HG02763 (cell line): ENCODE measurements around the gene LHX4.

Experiments
- ATAC-seq: cut with Tn5 transposase; IDR thresholded peaks from one replicate; pipeline ENCODE4 v1.9.1; 2021; ENCODE audit warnings: mild to moderate bottlenecking, moderate library complexity; ENCODE audit not compliant: unreplicated experiment

LHX4 gene

DNA sequence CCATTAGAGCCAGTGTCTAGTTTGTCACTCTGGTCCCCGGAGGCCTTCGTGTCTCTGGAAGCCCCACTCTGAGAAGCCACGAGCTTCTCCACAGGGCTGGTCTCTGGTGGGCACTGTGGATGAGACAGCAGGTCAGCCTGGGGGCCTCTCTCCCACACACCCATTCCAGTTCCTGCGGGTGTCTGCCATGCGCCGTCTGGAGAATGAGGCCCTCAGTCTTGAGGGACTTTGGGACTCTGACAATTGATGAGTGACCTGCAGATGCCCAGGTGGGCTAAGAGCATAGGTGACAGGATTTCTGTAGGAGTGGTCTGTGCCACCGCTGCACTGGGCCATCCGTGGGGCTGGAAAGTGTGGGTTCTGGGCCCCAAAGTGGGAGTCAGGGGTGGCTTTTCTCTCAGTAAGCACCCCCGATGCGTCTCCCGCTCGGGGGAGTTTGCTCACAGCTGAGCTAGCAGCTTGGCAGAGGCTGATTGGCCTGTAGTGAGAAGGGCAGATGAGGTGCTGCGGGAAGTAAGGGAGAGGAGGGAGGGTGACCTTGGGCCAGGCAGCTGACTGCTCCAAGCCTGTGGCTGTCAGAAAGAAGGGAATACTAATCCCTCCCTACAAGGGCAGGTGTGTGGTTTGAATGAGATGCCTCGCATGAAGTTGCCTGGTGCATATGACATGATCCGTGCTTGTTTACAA lies 26.4 kb downstream of the LHX4 start:
- ATAC-seq, result no peak

DNA sequence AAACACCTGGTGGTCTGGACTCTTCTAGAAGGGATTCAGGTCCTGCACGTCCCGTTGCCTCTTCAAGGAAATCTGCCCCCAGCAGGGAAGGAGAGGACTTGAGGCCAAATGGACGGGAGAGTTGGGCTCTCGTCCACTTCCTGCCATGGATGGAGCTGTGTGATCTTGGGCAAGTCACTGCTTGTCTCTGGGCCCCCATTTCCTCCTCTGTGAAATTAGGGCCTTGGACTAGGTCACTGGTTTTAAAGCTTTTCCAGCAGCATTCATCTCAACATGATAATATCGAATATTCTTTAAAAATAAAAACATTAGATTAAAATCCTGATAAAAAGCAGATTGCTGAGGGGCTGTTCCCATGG lies 26.9 kb downstream of the LHX4 start:
- ATAC-seq, result no peak

DNA sequence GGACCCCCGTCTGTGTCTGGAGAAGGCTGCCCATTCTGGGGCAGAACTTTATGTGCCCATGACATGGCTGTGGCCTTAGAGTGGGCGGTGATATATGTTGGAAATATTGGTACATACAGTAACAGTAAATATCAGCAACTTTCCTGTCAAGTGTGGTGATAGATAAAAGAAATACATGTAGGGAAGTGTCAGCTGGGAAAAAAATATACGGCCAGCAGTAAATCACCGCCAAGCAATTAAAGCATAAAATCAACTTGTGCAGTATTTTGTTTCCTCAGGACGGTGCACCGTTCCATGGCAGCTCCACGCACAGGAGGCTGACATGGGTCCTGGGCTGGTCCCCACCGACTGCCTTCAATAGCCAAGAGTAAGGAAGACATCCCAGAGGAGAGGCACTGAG lies 27.4 kb downstream of the LHX4 start:
- ATAC-seq, result no peak

DNA sequence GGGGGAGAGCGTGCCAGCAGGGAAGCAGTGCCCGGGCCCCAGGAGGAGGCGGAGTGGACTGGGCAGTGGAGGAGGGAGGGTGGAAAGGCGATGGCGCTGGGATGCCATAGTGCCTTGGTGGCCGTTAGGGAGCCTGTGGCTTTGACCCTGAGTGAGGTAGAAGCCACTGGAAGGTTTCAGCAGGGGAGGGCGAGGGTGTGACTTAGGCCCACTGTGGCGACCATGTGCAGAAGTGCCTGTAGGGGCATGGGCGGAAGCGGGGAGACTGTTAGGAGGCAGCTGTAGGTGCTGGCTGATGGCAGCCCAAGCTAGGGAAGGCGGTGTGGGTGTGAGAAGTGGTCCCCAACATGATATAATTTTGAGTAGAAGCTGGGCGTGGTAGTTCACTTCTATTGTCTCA lies 28.2 kb downstream of the LHX4 start:
- ATAC-seq, result no peak

DNA sequence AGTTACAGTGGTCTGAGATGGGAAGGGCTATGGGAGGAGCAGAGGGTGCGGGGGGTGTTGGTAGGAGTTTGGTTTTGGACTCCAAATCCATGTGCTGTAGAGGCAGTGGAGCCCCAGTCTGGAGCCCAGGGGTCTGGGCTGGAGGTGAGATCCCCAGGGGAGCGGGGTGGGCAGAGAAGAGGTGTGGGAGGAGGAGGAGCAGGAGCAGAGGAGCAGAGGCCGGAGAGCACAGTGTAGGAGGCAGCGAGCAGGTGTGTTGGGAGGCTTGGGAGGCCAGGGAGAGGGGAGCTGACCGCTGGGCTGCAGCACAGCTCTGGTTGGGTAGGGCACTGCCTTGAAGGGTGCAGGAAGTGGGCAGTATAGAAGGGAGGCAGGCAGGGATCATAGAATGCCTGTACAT lies 28.9 kb downstream of the LHX4 start:
- ATAC-seq, result no peak

DNA sequence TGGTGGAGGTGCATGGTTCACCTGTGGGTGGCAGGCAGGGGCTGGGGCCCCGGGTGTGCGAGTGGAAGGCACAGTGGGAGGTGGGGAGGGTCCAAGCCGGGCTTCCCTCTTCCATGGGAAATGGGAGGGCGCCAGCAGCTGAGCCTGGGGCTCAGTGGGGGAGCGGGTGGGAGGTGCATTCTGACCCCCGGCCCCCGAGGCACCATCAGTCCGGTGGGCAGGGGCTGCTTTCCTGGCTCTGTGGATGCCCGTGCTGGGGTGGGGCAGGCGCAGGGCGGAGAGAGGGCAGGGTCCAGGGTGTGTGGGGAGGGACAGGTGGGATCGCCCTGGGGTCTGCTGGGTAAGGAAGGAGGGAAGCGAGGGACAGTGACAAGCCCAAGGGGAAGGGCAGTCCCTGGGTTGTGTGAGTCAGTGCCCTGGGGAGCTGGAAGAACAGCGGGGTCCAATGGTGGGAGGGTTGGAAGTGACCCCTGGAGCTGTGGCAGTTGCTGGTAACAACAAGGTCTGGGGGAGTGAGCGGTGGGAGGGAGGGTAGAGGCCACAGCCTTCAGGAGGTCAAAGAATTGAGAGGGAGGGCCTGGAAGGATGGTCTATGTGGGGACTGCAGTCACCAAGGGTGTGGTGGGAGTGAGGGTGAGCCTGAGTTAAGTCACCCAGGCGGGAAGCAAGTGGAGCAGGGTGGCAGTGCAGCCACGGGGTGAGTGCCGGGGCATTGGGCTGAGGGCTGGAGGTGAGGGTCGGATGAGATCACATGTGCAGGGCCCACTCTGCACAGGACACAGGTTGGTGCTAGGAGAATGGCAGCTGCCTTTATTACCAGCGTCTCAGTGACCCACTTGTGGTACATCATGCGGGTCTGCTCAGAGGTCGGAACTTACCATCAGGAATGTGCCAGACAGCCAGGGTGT lies 29.6 kb downstream of the LHX4 start:
- ATAC-seq, result no peak

DNA sequence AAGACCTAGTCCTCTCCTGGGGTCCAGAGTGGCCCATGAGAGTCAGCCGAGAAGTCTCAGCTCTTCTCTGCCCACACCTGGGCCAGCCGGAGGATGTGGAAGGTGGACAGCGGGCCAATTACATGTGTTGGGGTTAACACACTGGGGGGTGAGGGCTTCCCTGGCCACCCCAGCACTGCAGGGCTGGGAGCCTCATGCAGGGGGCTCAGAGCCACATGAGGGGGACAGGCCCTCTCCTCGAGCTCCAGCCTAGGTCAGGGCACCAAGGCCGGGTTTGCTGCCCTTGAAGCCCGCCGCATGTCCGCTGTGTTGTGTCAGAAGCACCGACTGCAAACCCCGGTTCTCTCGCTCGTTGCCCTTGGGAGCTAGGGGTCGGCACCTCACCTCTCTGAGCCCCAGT lies 30.5 kb downstream of the LHX4 start:
- ATAC-seq, result no peak

DNA sequence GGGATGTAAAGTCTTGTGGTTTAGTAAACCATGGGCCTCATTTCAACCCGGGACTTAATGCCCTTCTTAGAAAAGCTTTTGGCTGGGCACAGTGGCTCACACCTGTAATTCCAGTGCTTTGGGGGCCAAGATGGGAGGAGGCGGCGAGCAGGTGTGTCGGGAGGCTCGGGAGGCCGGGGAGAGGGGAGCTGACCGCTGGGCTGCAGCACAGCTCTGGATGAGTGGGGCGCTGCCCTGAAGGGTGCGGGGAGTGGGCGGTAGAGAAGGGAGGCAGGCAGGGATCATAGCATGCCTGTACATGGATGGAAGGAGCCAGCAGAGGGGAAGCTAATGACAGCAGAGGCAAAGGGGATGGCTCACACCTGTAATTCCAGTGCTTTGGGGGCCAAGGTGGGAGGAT lies 31.0 kb downstream of the LHX4 start:
- no peak for ATAC-seq

DNA sequence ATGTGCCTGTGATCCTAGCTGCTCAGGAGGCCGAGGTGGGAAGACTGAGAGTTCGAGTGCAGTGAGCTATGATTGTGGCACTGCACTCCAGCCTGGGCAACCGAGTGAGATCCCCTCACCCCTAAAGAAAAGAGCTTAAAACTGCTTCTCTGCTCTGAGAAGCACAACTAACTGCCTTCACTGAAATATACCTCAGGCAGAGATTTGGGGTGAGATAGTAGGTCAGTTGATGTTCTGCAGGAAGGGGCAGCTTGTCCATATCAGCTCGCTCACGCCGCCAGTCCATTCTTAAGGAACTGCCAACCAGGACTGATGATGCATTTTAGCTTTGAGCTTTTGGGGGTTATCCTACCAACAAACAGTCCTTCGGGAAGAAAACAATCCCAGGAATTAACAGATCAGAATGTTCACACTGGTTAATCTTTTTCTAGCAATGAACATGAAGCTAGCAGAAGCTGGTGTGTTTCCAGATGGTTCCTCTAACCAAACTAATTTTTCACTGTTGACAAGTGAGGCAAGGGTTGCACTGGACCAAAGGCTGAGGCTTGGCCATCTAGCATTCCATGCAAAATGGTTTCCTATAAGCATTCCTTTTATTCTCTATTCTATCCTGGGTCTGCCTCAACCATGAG lies 31.6 kb downstream of the LHX4 start:
- no peak for ATAC-seq

DNA sequence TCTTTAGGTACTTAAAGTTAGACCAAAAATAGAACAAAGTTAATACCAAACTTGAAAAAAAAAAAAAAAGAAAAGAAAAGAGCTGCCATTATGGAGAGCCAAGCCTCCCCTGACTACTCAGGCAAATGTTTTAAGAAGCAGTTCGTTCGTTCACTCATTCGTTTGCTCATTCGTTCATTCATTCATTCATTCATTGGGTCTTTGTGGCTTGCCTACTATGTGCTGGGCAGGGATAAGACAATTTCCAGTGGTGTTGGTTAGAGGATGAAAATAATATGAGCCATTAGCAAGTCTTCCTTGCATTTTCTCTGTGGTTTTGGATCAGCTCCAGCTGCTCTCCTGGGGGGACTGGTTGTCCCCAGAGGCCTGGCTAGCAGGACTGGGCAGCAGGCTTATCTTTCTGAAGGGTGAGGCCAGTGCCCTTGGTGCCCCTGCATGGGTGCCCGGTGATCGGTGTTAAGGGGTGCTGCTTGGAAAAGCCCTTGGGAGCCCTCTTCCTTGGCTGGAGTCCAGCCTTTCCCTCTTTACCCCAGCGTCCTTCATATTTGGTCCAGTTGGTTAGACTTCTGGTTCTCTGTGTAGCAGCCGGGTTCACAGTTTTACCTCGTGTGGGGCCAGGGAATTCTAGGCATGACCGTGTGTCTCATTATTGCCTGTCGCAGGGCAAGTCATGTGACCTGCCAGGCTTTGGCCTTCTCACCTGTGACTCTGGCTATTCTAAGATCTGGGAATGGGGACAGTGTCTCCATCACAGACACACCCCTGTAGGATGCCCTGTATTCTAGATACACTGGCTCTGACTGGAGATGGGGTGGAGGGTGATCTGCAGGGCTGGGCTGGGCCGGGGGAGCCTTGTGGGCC lies 32.8 kb downstream of the LHX4 start:
- no peak for ATAC-seq

DNA sequence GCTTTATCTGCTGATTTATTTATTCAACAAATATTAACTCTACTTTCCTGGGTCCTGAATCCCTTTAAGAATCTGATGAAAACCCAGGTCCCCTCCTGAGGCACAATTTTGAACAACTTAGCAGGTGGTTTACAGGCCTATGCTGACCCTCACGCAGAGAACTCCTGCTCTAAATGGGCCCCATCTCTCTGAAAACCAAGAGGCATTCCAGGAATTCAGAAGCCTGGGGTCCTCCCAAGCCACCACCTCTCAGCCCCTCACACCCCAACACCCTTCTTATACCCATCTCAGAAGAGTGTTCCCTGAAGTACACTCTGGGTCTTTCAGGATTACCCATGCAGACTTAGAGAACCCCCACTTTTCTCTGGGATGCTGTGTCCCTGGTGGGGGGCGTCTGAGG lies 34.5 kb downstream of the LHX4 start:
- no peak for ATAC-seq

DNA sequence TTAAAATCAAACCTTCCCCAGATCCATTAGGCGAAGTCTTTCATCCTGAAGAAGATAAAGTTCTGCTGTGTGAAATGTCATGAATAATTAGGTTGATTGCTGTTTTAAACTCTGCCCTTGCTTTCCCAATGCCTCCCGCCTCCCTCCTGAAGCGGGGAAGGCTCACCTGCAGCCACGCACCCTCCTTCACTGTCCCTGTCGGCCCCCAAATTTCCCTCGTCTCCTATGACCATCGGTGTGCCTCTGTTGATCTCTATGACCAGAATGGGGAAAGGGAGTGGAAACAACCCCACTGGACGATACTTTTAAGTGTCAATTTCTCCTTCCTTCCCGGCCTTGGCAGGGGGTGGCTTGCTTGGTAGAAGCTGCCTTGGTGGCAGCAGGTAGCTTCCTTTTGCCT lies 35.1 kb downstream of the LHX4 start:
- no peak for ATAC-seq

DNA sequence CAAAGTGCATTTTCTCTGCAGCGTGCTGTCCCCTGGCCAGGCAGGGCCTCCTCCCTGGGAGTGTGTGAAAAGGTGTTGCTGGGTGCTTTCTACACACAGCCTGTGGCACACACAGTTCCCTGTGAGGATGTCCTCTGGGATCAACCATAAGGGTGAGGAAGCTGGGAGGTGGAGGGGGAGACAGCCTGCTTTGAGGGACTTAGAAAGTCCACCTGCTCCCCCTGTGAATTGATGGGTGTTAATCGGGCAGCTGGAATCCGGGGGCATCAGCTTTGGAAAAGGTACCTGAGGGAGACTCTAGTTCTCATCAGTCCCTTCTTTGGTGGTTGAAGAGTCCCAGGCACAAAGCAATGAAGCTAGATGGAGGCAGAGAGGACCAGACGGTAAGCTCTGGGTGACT lies 35.8 kb downstream of the LHX4 start:
- no peak for ATAC-seq

DNA sequence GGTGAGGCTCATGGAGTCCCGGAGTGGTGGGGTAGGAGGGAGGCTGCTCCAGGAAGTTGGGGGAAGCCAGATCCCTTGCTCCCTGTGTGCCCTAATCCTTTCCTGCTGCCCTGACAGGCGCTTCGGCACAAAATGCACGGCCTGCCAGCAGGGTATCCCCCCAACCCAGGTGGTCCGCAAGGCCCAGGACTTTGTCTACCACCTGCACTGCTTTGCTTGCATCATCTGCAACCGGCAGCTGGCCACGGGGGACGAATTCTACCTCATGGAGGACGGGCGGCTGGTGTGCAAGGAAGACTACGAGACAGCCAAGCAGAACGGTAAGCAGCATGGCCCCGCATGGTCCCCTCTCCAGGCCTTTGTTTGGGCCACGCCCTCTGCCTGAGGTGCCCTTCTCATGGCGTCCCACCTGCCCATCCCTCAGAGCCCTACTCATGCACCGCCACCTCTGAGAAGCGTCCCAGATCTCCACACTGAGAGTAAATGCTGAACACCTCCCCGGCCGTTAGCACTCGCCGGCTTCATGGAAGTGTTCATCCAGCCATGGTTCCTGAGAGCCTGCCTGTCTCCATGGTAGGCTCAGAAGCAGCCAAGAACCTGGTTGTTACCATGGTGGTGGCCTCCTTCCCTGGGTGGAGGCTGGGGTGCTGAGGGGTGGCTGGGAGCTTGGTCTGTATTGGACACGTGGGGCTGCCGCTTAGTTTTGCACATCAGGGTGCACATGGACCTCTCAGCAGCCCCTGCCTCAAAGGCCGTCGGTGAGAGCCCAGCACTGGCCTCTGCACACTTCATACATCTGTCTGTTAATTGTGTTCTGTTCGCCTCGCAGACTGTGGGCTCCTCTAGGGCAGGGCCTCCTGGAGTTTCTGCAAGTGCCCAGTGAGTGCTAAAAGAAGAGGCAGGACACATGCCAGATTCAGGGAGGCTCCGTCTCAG lies 36.5 kb downstream of the LHX4 start:
- ATAC-seq, result no peak

DNA sequence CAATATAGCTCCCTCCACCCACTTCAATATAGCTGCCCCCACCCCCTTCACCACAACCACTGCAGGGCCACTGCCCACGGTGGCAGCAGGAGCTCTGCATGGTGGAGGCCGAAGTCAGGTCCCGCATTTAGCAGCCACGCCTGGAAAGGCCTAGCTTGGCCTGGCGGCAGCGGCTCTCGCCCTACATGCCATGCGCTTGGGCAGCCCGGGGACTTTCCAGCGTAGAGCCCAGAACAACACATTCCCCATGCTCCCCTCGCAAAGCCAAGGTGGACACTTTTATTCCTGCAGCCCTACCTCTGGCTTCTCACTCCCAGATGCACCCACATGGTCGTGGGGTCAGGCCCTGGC lies 37.1 kb downstream of the LHX4 start:
- ATAC-seq, result no peak

DNA sequence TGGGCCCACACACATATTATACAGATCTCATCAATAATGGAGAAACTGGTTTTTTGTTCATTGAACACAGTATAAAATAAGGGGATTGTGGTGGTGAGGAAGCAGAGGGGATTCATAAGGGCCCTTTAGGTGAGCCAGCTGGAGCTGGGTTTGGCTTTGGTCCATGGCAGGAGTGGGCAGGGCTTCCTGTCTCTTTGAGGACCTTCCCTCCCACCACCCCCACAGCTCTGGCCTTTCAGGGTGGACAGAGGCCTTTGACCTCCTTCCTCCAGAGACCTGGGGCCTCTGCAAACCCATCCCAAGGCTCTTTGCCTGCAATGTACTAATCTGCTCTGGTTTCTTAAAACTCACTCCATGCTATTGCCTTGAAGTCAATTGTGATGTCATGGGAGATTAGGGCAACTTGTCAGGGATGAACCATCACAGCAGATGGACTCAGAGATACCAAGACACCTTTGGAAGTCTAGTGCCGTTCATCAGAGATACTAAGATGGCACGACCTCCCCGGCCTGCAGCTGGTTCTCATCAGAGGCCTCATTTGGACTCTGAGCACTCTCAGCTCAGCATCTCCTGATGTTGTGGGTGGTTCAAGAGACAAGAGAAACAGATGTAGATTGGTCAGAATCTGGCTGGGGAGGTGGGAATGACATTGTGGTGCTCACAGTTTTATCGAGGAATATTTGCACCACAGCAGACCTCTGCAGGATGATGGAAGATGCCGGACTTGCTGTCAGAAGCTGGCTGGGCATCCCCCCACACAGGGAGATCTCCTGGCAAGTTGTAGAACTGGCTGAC lies 37.9 kb downstream of the LHX4 start:
- no peak for ATAC-seq

DNA sequence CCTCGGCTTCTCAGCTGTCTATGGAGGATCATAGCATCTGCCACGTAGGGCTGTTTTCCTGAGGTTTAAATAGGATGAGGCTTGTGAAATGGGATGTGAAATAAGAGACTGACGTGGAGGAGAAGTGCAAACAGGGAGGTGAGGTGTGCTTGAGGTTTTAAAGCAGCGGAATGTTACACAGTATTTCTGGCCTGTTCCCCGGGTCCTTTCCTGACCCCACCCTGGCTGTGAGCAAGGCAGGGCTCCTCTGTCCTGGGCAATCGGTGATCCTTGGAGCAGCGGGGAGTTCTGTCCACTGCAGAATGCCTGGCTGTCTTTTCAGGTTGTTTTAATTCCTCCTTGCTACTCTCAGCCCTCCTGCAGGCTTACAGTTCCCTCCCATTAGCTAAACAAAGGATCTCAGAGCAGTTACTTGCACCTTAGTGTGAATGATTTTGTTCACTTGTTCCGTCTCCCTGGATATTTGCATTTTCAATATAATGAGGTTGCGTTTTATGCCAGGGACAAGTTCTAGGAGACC lies 38.6 kb downstream of the LHX4 start:
- ATAC-seq, result no peak

DNA sequence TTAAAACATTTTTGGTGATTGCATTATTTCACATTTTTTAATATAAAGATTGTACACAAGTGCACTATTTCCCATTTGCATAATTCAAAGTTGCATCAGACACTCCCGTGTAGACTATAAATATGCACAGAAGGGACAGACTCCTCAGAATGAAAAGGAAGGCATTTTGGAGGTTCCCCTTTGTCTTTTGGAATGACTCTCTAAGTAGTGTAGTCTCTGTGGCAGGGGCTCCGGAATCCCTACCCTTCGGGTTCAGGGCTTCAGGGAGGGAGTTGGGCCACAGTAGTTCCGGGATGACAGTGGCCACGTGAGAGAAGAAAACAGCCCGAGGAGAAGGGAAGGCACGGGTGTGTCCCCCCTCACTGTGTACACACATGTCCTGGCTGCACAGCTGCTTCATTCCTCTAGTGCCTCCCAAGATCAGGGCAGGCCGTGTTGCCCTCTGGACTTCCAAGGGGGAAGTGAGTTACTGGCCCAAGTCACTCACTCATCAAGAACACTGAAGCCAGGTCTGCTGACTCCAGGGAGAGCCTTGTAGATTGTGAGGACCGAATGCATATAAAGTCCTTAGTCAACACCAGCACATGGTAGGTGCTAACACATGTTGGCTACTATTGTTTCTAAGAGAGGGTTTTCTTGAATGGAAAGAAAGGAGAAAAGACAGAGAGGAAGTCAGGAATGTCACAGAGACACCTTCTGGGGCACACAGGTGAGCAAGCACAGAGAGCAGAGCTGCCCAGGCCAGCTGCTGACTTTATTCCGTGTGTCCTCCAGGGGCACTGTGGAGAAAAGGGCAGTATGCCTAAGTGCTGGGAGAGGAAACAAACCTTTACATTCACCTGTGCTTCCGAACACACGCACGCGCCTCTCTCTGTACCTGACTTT lies 39.8 kb downstream of the LHX4 start:
- no peak for ATAC-seq
